ENCODE results near the gene RSRP1. TPM values are rescaled to one million over a fixed set of nuclear protein-coding genes. Genes with fewer than 3 reads are reported as not detected.
A peak's percentile ranks its signal among the peaks of the same experiment; 100 is the strongest.

The RSRP1 gene
- total RNA-seq, 3 donors from 2014 or later: 151 to 179 (median 153) TPM

DNA sequence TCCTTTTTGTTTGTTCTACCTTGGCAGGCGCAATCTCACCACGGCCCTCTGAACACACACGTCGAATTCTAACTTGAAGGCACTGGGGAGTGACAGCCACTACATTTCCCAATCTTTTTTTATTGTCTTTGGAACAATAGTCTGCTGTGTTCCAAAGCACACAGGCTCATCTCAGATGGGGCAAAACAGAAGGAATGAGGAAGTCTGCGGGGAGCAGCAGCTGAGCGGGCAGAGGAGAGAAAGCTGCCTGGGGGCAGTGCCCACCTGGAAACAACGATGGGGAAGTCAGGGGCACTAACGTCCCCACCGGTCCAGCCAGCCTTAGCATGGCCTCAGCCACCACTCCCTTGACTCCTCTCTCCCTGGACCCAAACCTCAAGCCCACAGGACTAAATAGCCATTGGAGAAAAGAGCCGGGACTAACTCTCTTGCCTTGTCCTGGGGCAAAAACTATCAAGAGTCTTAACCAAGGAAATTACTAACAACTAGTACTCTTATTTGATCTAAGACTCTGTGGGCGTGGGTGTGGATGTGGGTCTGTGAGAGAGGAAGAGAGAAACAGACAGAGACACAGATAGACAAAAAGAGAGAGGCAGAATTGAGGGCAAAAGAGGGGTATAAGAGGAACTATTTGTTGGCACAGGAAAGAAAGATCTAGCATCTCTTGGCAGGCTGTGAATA, 49.1 kb downstream of the RSRP1 start:
- DNase-seq (peak in 2 of 3 donors; percentile 50 to 66), ATAC-seq (peak; percentile 82)
- Histone ChIP-seq H3K9me3 (no peaks in the 10 kb centered on the region), H3K4me1 (ENCODE audit: low read depth) (peaks cover 31% of the 10 kb centered on the region), H3K4me3 (no peak overlapping the region), H3K36me3 (ENCODE audit: low read depth) (no peaks in the 10 kb centered on the region)
- no peak for TF ChIP-seq CTCF (IDR thresholded peaks at IDR 0.05)
- intact Hi-C loops (cut with DNase I, micrococcal nuclease): no loop called here

DNA sequence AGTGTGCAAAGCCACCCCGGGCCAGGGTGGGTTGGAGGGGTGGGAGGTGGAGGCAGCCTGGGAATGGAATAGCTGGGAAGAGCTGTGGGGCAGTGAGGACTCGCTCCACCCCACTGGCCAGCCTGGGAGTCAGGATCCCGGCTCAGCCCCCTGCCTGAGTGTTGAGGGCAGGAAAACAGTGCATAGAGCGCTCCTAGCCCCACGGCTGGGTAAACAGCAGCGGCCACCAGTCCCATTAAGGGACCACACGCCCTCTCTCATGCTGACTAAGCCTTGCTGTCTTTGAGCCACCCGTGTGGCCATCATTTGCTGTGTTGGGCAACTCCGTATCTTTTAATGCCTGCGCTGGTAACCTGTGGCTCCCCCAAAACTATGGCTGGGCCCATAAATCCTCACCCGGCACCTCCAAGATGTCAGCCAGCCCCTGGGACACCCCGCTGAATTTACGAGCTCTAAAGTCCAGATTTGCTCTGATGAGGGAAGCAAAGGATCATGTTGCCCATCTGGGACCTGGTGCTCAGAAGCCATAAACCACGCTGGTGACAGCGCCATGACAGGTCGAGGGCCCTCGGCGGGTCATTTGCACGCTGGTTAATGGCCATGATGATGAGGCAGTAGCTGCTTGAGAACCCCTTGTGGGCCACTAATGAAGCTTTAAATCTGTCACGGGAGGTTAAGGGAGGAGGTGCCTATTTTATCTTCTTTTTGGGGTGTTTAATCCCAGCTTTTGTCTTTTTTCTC, 49.8 kb downstream of the RSRP1 start:
- no peak for TF ChIP-seq CTCF (IDR thresholded peaks at IDR 0.05)
- H3K36me3 ChIP-seq (ENCODE audit: low read depth): no peaks in the 10 kb centered on the region
- ATAC-seq: peak; percentile 38
- intact Hi-C loops (cut with DNase I, micrococcal nuclease): no loop called here
- H3K4me3 ChIP-seq: no peak overlapping the region
- peak in 2 of 3 donors; percentile 28 to 55 for DNase-seq
- no peaks in the 10 kb centered on the region for H3K9me3 ChIP-seq
- peaks cover 31% of the 10 kb centered on the region for H3K4me1 ChIP-seq (ENCODE audit: low read depth)

- ATAC-seq: no peak
- no peak for TF ChIP-seq CTCF (IDR thresholded peaks at IDR 0.05)
- intact Hi-C loops (cut with DNase I, micrococcal nuclease): no loop called here
Measured at GRCh38 chr1:25196830-25197229, 50.4 kb downstream of the RSRP1 start.

GRCh38 chr1:25195835-25196234, 51.4 kb downstream of the RSRP1 start:
- ATAC-seq: peak; percentile 11
- intact Hi-C loops (cut with DNase I, micrococcal nuclease): no loop called here
- H3K9me3 ChIP-seq: no peaks in the 10 kb centered on the region

More at GRCh38 chr1:25196830-25197229, 50.4 kb downstream of the RSRP1 start:
- Histone ChIP-seq H3K36me3 (ENCODE audit: low read depth) (no peaks in the 10 kb centered on the region), H3K4me1 (ENCODE audit: low read depth) (peaks cover 31% of the 10 kb centered on the region), H3K4me3 (no peak overlapping the region), H3K9me3 (no peaks in the 10 kb centered on the region)
- no peak for DNase-seq

GRCh38 chr1:25194572-25195020, 52.7 kb downstream of the RSRP1 start:
- ATAC-seq: peak; percentile 18
- Histone ChIP-seq H3K4me3 (no peak overlapping the region), H3K36me3 (ENCODE audit: low read depth) (no peaks in the 10 kb centered on the region), H3K4me1 (ENCODE audit: low read depth) (peaks cover 31% of the 10 kb centered on the region), H3K9me3 (no peaks in the 10 kb centered on the region)
- no peak for TF ChIP-seq CTCF (IDR thresholded peaks at IDR 0.05)
- intact Hi-C loops (cut with DNase I, micrococcal nuclease): no loop called here
- peak in 2 of 3 donors; percentile 47 to 61 for DNase-seq

More at GRCh38 chr1:25195835-25196234, 51.4 kb downstream of the RSRP1 start:
- TF ChIP-seq CTCF (IDR thresholded peaks at IDR 0.05): no peak
- peak in 2 of 3 donors; percentile 47 to 66 for DNase-seq
- Histone ChIP-seq H3K4me3 (no peak overlapping the region), H3K36me3 (ENCODE audit: low read depth) (no peaks in the 10 kb centered on the region), H3K4me1 (ENCODE audit: low read depth) (peaks cover 31% of the 10 kb centered on the region)
